Stimulated activated CD8-positive, alpha-beta memory T cell treated with anti-CD3 and anti-CD28 coated beads, Interleukin-15, amount 100 ng/mL, for 4 hours (primary cell): Measurements from ENCODE around the gene CACNA1E.
"Not testable (repeated sequence)": the region's sequence is repeated elsewhere in the genome, so short reads cannot be mapped to it uniquely, and the experiment has no call there.

Experiments used
- DNase-seq, 2 donors: peaks; one replicate each; pipeline ENCODE4 v3.0.0-alpha.2; 2020; ENCODE audit warnings: low read depth in 2 of 2

CACNA1E gene

DNA sequence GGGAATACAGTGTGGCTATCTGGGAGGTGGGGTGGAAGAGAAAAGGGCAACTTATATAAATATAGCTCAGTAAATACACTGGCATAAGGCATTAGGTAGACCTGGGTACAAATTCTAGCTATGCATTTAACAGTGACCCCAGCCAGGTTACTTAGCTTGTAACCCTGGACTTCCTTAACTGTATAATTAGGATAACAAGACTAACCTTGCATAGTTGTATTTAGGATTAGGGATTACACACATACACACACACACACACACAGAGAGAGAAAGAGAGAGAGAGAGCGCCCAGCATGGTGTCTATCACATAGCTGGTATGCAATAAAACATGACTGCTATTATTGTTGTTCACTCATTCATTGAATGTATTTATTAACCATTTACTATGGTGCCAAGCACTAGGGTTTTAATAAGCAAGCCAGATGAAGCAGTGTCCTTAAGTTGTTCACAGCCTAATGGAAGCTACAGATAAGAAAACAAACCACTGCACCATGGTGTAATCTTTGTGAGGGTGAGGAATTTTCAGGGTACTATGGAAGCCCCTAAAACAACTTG lies 326.8 kb downstream of the CACNA1E start:
- no peak for DNase-seq

GRCh38 chr1:181812208-181812607 lies 328.9 kb downstream of the CACNA1E start:
- no peak for DNase-seq

GRCh38 chr1:181813266-181813665 lies 329.9 kb downstream of the CACNA1E start:
- DNase-seq, result no peak

DNA sequence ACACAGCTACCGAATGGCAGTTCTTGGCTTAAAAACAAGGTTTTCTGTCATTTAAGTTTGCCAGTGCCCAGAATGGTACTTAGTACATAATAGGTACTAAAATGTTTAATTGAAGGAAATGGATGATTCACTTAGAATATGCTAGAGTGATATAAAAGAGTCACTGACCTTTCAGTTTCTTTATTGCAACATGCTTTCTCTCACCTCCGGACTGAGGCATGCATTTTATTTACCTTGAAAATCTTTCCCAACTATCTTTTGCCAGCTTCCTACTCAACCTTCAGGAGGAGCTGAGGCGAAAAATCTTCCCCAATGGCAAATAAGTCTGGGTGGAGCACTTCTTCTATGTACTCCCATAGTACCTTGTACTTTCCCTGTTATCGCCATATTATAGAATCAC lies 333.3 kb downstream of the CACNA1E start:
- no peak for DNase-seq

DNA sequence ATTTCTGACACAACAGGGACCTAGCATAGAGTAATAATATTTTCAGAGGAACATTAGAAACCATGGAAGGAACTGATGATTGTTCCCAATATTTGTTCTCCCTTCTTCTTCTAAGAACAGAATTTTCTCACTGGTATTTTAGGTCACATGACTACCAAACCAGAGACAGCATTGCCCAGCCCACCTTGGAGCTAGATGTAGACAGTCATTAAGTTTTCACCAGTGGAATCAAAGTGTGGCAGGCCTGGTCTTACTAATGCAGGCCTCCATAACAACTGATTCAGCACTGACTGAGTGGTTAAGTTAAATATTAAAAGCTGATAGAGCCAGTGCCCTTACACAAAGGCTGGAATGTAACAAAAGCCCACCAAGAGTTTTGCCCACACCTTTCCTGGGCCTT lies 333.8 kb downstream of the CACNA1E start:
- no peak for DNase-seq

DNA sequence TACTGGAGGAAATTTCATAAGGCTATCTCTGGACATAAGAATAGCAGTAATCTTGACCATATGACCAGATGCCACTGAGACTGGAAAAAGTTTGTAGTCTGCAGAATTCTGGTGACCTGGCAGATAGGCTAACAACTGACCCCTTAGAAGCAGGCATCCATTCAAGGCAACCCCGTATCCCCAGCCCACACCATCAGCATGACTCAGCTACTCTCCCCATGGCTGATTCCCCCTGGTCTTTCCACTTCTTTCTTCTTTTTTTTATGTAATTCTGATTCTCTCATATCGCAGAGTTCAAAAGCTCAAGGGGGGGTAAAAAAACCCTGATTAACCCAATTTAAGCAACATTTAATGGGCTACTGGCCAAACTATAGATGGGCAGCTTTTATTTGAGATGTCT lies 335.1 kb downstream of the CACNA1E start:
- DNase-seq, result no peak

- DNase-seq, result no peak
Observed at GRCh38 chr1:181818943-181819342, 335.6 kb downstream of the CACNA1E start.

DNA sequence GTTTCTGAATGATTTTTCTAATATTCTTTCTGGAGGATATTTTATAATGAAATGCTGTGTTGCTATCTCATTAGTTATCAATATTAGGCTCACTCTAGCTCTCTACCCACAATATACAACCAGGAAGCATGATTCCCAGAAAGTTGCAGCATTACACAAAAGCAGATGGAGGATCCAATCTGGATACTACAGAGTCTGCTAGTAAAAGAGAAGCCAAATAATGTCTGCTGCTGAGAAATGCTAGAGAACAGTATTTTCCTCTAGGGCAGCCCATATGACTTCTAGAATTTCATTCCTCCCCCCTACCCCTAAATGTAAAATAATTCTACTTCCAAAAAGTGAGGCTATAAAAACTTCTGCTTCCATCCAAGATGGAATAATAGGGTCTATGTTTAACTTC lies 338.4 kb downstream of the CACNA1E start:
- DNase-seq, result no peak

GRCh38 chr1:181832173-181832880 lies 349.0 kb downstream of the CACNA1E start:
- DNase-seq, result not testable (repeated sequence)

GRCh38 chr1:181846001-181846645 lies 362.8 kb downstream of the CACNA1E start:
- no peak for DNase-seq

GRCh38 chr1:181846681-181847080 lies 363.4 kb downstream of the CACNA1E start:
- no peak for DNase-seq

DNA sequence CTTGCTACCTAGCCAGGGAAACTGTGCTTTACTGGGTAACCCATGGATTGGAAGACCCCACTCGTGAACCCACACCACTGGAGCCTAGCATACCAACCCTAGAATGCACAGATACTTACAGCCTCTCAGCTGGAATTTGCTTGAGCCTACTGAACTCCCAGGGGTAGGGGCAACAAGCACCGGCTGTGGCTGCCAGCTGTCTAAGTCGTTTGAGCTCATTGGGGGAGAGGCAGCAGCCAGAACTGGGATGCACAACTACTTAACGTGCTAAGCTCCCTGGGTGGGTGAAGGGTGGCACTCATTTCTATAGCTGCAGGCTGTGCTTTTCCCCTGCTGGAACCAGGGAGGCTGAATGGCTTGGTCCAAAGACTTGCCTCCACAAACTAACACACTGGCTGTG lies 365.8 kb downstream of the CACNA1E start:
- DNase-seq, result no peak

- not testable (repeated sequence) for DNase-seq
Observed at GRCh38 chr1:181854212-181854611, 370.9 kb downstream of the CACNA1E start.

DNA sequence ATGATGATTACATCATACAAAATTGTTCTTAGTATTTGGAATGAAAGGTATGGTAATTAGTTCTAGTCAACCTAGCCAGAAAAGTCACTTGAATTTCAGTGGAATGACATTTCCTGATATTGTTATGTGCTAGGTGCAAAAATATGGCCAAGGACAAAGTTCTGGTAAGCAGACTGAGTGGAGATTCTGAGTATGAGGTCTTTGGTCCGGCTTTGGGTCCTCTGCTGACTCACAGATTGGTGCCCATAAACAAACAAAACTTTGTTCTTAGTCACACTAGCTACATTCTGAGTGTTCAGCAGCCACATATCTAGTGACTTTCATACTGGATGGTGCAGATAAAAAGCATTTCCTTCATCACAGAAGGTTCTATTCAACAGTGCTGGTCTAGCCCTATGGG lies 372.1 kb downstream of the CACNA1E start:
- DNase-seq, result no peak
